Neutrophil (primary cell): ENCODE measurements around the gene PIMREG.

Experiments used
- H3K27ac ChIP-seq: fragments of 200-600 bp; sonication (generic); 2 replicates; pipeline ENCODE4 v1.5.1; 2016; ENCODE audit warnings: mild to moderate bottlenecking, moderate library complexity
- H3K27me3 ChIP-seq: fragments of 200-600 bp; sonication (generic); 2 replicates; pipeline ENCODE4 v1.6.0; 2016; ENCODE audit warnings: mild to moderate bottlenecking
- H3K36me3 ChIP-seq: fragments of 200-600 bp; sonication (generic); 2 replicates; pipeline ENCODE4 v1.5.1; 2017
- H3K4me1 ChIP-seq, 2 experiments: fragments of 200-600 bp in 1 of 2; sonication (generic) in 1 of 2; 1 replicate in 1 of 2; 2 replicates in 1 of 2; pipeline versions ENCODE4 v1.5.1 to v1.6.1; 2013 to 2016; ENCODE audit warnings: low read depth in 1 of 2, low read length in 1 of 2, mild to moderate bottlenecking in 1 of 2, moderate library complexity in 1 of 2; ENCODE audit not compliant: control insufficient read depth in 1 of 2, insufficient read depth in 1 of 2
- H3K4me3 ChIP-seq, 2 experiments: fragments of 200-600 bp in 1 of 2; sonication (generic) in 1 of 2; 1 replicate in 1 of 2; 2 replicates in 1 of 2; pipeline ENCODE4 v1.5.1; 2013 to 2016; ENCODE audit warnings: low read depth in 1 of 2, low read length in 1 of 2, mild to moderate bottlenecking in 1 of 2, moderate library complexity in 1 of 2
- H3K9me3 ChIP-seq: fragments of 200-600 bp; sonication (generic); 2 replicates; pipeline ENCODE4 v1.5.1; 2016
- CTCF ChIP-seq: fragments of 200-600 bp; sonication (generic); IDR thresholded peaks from 2 replicates; pipeline ENCODE4 v1.5.1; 2016; ENCODE audit warnings: antibody characterized with exemption

PIMREG gene

GRCh38 chr17:6491071-6491700 lies 46.9 kb downstream of the PIMREG start:
- peaks cover 22% of the 10 kb centered on the region for H3K27me3 ChIP-seq
- H3K4me3 ChIP-seq: no peak overlapping the region
- no peak overlapping the region for H3K27ac ChIP-seq
- no peak for TF ChIP-seq CTCF
- H3K4me1 ChIP-seq: no peaks in the 10 kb centered on the region
- no peaks in the 10 kb centered on the region for H3K36me3 ChIP-seq
- no peaks in the 10 kb centered on the region for H3K9me3 ChIP-seq

- no peak for TF ChIP-seq CTCF
- Histone ChIP-seq H3K36me3 (no peaks in the 10 kb centered on the region), H3K4me1 (no peaks in the 10 kb centered on the region), H3K4me3 (no peak overlapping the region), H3K27me3 (peaks cover 41% of the 10 kb centered on the region), H3K27ac (no peak overlapping the region), H3K9me3 (no peaks in the 10 kb centered on the region)
These were observed 48.8 kb downstream of the PIMREG start for GRCh38 chr17:6492892-6493674.

GRCh38 chr17:6494239-6494941 lies 50.1 kb downstream of the PIMREG start:
- Histone ChIP-seq H3K4me3 (no peak overlapping the region), H3K4me1 (no peaks in the 10 kb centered on the region), H3K36me3 (no peaks in the 10 kb centered on the region), H3K27me3 (peaks cover 50% of the 10 kb centered on the region), H3K9me3 (no peaks in the 10 kb centered on the region), H3K27ac (no peak overlapping the region)
- no peak for TF ChIP-seq CTCF

GRCh38 chr17:6495450-6496115 lies 51.3 kb downstream of the PIMREG start:
- no peak overlapping the region for H3K4me3 ChIP-seq
- no peak overlapping the region for H3K27ac ChIP-seq
- peaks cover 50% of the 10 kb centered on the region for H3K27me3 ChIP-seq
- H3K4me1 ChIP-seq: no peaks in the 10 kb centered on the region
- no peaks in the 10 kb centered on the region for H3K9me3 ChIP-seq
- H3K36me3 ChIP-seq: no peaks in the 10 kb centered on the region
- no peak for TF ChIP-seq CTCF

GRCh38 chr17:6496116-6496481 lies 51.8 kb downstream of the PIMREG start:
- no peaks in the 10 kb centered on the region for H3K9me3 ChIP-seq
- TF ChIP-seq CTCF: no peak
- no peaks in the 10 kb centered on the region for H3K4me1 ChIP-seq
- H3K27ac ChIP-seq: no peak overlapping the region
- H3K27me3 ChIP-seq: peaks cover 50% of the 10 kb centered on the region
- H3K36me3 ChIP-seq: no peaks in the 10 kb centered on the region
- H3K4me3 ChIP-seq: no peak overlapping the region
